Measurements from ENCODE around the gene PELO.

- TF ChIP-seq YY1 (IDR thresholded peaks at IDR 0.05; ENCODE audit: insufficient read depth, insufficient read length), result no peak
- TF ChIP-seq SUZ12 (IDR thresholded peaks at IDR 0.05; ENCODE audit: extremely low read depth, insufficient read depth, insufficient read length), result no peak
- TF ChIP-seq ZNF274 (IDR thresholded peaks at IDR 0.05; ENCODE audit: low read depth, low read length), result no peak
Observed at GRCh38 chr5:52789851-52790250, 2.1 kb downstream of the PELO start.

Data from NT2/D1 (cell line).